ENCODE results near the gene IGFBP2.

- TF ChIP-seq CTCF (optimal IDR thresholded peaks at IDR 0.05 in 1 of 3, IDR thresholded peaks at IDR 0.05 in 1 of 3, conservative IDR thresholded peaks at IDR 0.05 in 1 of 3; ENCODE audit: extremely low read depth in 1 of 3, insufficient read depth in 2 of 3, low read length in 3 of 3) (no peak), EZH2 (IDR thresholded peaks at IDR 0.05; ENCODE audit: low read length) (no peak)
These were observed 12.9 kb downstream of the IGFBP2 start for GRCh38 chr2:216646116-216646515.

All from keratinocyte (primary cell).